ENCODE results near the gene MITF. TPM values are rescaled to one million over a fixed set of nuclear protein-coding genes. Genes with fewer than 3 reads are reported as not detected.

MITF gene
- polyA plus RNA-seq, 1 donor from 2014 or later: not detected

DNA sequence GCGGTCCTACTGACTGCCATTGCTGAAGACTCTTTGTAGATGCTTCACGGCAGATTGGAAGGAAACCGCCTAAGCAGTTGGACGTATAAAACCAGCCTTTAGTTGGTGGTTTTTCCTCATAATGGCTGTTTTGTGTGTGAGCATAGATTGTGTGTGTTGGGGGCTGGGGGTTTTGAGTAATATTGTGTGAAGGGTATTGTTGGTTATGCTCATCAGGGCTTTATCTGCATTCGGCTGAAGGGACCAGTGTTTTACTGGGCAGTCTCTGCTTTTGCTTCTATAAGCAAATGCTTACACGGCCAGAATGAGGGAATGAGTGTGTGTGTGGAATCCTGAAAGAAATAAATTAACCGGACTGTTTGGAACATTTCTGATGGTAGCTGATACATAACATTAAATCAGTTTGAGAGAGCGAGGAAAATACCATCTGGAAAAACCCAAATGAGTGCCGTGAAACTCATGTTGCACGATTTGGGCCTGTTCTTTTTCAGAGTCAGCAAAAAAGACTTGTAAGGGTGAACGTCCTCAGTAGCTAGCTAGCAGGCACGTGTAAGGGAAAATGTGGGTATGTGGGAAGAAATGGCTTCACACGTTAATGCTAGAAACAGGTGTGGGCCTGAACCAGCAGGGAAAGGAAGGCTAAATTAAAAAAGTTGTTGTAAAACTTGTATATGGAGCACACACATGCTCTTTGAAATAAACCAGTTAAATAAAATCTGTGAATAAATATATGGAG lies 1.9 kb downstream of the MITF start:
- H4K20me1 ChIP-seq (ENCODE audit: insufficient read depth): no peaks in the 10 kb centered on the region
- H3K9ac ChIP-seq (ENCODE audit: low read length): no peak overlapping the region
- TF ChIP-seq, protein P1, sequence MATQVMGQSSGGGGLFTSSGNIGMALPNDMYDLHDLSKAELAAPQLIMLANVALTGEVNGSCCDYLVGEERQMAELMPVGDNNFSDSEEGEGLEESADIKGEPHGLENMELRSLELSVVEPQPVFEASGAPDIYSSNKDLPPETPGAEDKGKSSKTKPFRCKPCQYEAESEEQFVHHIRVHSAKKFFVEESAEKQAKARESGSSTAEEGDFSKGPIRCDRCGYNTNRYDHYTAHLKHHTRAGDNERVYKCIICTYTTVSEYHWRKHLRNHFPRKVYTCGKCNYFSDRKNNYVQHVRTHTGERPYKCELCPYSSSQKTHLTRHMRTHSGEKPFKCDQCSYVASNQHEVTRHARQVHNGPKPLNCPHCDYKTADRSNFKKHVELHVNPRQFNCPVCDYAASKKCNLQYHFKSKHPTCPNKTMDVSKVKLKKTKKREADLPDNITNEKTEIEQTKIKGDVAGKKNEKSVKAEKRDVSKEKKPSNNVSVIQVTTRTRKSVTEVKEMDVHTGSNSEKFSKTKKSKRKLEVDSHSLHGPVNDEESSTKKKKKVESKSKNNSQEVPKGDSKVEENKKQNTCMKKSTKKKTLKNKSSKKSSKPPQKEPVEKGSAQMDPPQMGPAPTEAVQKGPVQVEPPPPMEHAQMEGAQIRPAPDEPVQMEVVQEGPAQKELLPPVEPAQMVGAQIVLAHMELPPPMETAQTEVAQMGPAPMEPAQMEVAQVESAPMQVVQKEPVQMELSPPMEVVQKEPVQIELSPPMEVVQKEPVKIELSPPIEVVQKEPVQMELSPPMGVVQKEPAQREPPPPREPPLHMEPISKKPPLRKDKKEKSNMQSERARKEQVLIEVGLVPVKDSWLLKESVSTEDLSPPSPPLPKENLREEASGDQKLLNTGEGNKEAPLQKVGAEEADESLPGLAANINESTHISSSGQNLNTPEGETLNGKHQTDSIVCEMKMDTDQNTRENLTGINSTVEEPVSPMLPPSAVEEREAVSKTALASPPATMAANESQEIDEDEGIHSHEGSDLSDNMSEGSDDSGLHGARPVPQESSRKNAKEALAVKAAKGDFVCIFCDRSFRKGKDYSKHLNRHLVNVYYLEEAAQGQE (IDR thresholded peaks at IDR 0.05; ENCODE audit: borderline replicate concordance): no peak
- TF ChIP-seq TAF1 (IDR thresholded peaks at IDR 0.05; ENCODE audit: low read depth) (no peak), EZH2 (IDR thresholded peaks at IDR 0.05; ENCODE audit: borderline replicate concordance, insufficient read depth, low read length, poor library complexity, severe bottlenecking) (no peak), EP300 (conservative IDR thresholded peaks at IDR 0.05; ENCODE audit: poor library complexity, severe bottlenecking) (no peak), SMC3 (conservative IDR thresholded peaks at IDR 0.05; ENCODE audit: poor library complexity) (no peak), RAD21 (conservative IDR thresholded peaks at IDR 0.05) (no peak), POLR2AphosphoS5 (IDR thresholded peaks at IDR 0.05) (no peak), MXI1 (conservative IDR thresholded peaks at IDR 0.05; ENCODE audit: poor library complexity, severe bottlenecking) (no peak)
- TF ChIP-seq, protein P2, sequence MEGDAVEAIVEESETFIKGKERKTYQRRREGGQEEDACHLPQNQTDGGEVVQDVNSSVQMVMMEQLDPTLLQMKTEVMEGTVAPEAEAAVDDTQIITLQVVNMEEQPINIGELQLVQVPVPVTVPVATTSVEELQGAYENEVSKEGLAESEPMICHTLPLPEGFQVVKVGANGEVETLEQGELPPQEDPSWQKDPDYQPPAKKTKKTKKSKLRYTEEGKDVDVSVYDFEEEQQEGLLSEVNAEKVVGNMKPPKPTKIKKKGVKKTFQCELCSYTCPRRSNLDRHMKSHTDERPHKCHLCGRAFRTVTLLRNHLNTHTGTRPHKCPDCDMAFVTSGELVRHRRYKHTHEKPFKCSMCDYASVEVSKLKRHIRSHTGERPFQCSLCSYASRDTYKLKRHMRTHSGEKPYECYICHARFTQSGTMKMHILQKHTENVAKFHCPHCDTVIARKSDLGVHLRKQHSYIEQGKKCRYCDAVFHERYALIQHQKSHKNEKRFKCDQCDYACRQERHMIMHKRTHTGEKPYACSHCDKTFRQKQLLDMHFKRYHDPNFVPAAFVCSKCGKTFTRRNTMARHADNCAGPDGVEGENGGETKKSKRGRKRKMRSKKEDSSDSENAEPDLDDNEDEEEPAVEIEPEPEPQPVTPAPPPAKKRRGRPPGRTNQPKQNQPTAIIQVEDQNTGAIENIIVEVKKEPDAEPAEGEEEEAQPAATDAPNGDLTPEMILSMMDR (IDR thresholded peaks at IDR 0.05; ENCODE audit: poor library complexity, severe bottlenecking): no peak
- no peaks in the 10 kb centered on the region for H3K36me3 ChIP-seq (ENCODE audit: insufficient read depth, low read length)
- no peak overlapping the region for H3K4me2 ChIP-seq (ENCODE audit: low read length)
- no peak overlapping the region for H3K4me3 ChIP-seq (ENCODE audit: low read length)
- H3K79me2 ChIP-seq (replicated peaks; ENCODE audit: insufficient read depth, low read length): no peaks in the 10 kb centered on the region
- no peaks in the 10 kb centered on the region for H3F3A ChIP-seq (ENCODE audit: insufficient read depth, low read length, poor library complexity, severe bottlenecking)
- H2AFZ ChIP-seq (ENCODE audit: low read depth, low read length): no peak overlapping the region
- no peaks in the 10 kb centered on the region for H3K9me2 ChIP-seq (ENCODE audit: insufficient read depth, low read length)
- no peaks in the 10 kb centered on the region for H3K9me3 ChIP-seq (ENCODE audit: low read length)
- peaks cover 63% of the 10 kb centered on the region for H3K27me3 ChIP-seq (ENCODE audit: insufficient read depth, low read depth, low read length)
- H3K27ac ChIP-seq (ENCODE audit: low read length): no peak overlapping the region

DNA sequence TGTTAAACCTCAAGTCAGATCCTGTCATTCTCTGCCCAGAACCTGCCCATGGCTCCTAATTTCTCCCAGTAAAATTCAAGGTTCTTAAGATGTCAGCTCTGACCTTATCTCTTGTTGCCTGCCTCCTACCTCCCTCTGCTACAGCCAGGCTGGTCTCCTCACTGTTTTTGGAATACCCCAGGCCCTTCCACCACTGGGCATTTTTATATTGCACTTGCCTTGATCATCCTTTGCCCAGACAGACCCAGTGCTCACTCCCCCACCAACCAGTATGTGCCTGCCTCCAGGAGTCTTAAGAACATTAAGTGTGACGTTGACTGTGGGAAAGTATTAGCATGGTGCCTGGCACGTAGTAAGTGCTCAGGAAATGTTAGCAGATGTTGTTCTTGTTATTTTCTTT lies 3.1 kb downstream of the MITF start:
- Histone ChIP-seq H3F3A (ENCODE audit: insufficient read depth, low read length, poor library complexity, severe bottlenecking) (no peaks in the 10 kb centered on the region), H3K36me3 (ENCODE audit: insufficient read depth, low read length) (no peaks in the 10 kb centered on the region), H3K4me3 (ENCODE audit: low read length) (no peak overlapping the region), H3K79me2 (replicated peaks; ENCODE audit: insufficient read depth, low read length) (no peaks in the 10 kb centered on the region), H3K27ac (ENCODE audit: low read length) (no peak overlapping the region), H3K9me2 (ENCODE audit: insufficient read depth, low read length) (no peaks in the 10 kb centered on the region), H3K4me2 (ENCODE audit: low read length) (no peak overlapping the region), H2AFZ (ENCODE audit: low read depth, low read length) (no peak overlapping the region), H3K27me3 (ENCODE audit: insufficient read depth, low read depth, low read length) (peaks cover 51% of the 10 kb centered on the region), H3K9ac (ENCODE audit: low read length) (no peak overlapping the region), H4K20me1 (ENCODE audit: insufficient read depth) (no peaks in the 10 kb centered on the region), H3K9me3 (ENCODE audit: low read length) (no peaks in the 10 kb centered on the region)
- TF ChIP-seq RAD21 (conservative IDR thresholded peaks at IDR 0.05) (no peak), EZH2 (IDR thresholded peaks at IDR 0.05; ENCODE audit: borderline replicate concordance, insufficient read depth, low read length, poor library complexity, severe bottlenecking) (no peak), EP300 (conservative IDR thresholded peaks at IDR 0.05; ENCODE audit: poor library complexity, severe bottlenecking) (no peak), POLR2AphosphoS5 (IDR thresholded peaks at IDR 0.05) (no peak), TAF1 (IDR thresholded peaks at IDR 0.05; ENCODE audit: low read depth) (no peak), SMC3 (conservative IDR thresholded peaks at IDR 0.05; ENCODE audit: poor library complexity) (no peak), MXI1 (conservative IDR thresholded peaks at IDR 0.05; ENCODE audit: poor library complexity, severe bottlenecking) (no peak)
- TF ChIP-seq, protein P2 (IDR thresholded peaks at IDR 0.05; ENCODE audit: poor library complexity, severe bottlenecking): no peak
- TF ChIP-seq, protein P1 (IDR thresholded peaks at IDR 0.05; ENCODE audit: borderline replicate concordance): no peak
